Right renal cortex interstitium (tissue), 3 donors: ENCODE data around the gene KDM4F. TPM values are rescaled to one million over a fixed set of nuclear protein-coding genes. Genes with fewer than 3 reads are reported as not detected.

Experiments used
- DNase-seq, 3 donors: peaks; one replicate each; pipeline ENCODE4 v3.0.0-alpha.2; 2013; ENCODE audit warnings: low read depth in 3 of 3, low spot score in 2 of 3
- polyA plus RNA-seq, 3 donors: library from polyadenylated mRNA; unstranded; fragments of 120-200 nt; gene quantifications; one replicate each; pipeline ENCODE4 v1.2.1, GENCODE V29; 2013; ENCODE audit not compliant: insufficient read length in 3 of 3

The KDM4F gene
- polyA plus RNA-seq, 3 donors, result not detected

DNA sequence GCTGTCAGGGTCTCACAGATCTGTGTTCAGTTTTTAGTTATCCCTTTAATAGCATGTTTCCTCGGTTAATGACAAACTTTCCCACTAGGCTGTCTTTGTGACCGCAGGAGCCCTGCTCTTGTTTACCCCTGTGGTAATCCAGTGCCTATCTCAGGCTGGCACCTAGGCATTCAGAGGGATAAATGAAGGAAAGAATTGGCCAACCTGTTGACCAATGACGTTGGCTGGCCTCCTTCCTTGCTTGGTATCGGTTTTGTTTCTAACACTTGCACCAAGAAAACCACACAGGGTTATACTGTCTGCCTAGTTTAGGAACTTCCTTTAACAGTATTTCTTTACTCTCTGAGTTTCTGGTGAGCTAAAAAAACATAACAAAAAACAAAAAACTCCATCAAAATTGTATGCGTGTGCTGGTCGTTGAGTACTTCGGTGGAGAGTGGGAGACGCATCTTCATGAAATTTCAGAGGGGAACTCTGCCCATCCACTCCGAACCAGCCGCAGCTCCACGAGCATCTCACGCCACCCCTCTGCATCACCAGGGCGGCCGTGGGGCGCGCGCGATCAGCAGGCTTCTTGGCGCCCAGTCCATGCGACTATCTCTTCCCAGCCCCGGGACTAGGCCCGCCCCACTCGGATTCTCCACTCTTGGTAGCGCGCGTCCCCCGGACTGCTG, 39.9 kb downstream of the KDM4F start:
- no peak for DNase-seq

DNA sequence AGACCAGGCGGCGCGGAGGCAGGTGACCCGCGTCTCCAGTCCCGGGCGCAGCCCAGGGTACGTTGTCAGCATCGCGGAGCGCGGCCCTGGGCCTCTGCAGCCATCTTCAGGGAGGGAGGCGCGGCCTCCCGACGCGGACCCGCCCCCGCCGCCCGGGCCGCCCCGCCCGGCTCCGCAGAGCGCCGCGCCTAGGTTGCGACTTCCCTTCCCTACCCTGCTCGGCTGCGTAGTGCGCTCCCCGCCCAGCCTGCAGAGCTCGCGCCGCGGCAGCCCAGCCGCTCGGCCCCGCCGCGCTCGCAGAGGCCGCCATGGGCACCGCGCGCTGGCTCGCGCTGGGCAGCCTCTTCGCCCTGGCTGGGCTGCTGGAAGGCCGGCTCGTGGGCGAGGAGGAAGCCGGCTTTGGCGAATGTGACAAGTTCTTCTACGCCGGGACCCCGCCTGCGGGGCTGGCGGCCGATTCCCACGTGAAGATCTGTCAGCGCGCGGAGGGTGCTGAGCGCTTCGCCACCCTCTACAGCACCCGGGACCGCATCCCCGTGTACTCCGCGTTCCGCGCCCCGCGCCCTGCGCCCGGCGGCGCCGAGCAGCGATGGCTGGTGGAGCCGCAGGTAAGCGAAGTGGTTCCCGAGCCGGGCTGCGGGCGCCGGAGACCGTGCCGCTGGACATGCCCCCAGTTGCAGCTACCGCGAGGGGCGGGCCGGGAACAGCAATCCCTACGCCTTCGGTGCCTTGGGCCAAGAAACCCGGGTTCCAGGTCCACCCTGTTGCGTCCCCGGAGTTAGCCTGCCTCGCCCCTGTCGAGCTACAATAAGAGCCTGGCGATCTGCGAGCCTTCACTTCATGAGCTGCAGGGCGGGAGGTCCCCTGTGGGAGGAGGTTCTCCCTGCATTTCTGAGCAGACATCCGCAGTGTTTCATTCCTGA, 40.7 kb downstream of the KDM4F start, which contains the start of gene ENDOD1:
ENDOD1 (plus strand) TSS at position 227 of the 923 bp plus-strand sequence; CDS start at position 309, 82 bp downstream.
- DNase-seq, result peak; percentile 48 to 68 (median 61)

DNA sequence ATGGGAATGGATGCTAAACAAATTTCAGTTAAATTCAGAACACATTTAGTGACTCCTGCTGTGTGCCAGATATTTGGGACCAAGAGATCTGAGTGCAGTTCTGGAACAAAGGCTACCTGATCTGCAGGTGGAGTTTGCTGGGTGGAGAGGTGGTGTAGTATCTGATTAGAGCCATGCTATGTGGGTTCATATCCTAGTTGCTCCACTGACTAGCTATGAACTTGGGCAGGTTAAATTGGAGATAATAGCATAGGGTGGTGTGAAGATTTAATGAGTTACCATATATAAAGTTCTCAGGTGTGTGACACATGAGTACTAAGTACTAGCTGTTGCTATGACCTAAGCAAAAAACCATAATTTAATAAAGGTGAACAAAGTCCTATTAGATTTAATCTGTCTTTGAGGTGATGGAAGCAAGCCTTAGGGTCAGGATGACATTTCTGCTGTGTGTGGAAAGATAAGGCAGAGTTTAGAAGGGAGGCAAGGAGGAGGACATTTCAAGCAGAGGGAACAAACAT, 42.5 kb downstream of the KDM4F start:
- no peak for DNase-seq

DNA sequence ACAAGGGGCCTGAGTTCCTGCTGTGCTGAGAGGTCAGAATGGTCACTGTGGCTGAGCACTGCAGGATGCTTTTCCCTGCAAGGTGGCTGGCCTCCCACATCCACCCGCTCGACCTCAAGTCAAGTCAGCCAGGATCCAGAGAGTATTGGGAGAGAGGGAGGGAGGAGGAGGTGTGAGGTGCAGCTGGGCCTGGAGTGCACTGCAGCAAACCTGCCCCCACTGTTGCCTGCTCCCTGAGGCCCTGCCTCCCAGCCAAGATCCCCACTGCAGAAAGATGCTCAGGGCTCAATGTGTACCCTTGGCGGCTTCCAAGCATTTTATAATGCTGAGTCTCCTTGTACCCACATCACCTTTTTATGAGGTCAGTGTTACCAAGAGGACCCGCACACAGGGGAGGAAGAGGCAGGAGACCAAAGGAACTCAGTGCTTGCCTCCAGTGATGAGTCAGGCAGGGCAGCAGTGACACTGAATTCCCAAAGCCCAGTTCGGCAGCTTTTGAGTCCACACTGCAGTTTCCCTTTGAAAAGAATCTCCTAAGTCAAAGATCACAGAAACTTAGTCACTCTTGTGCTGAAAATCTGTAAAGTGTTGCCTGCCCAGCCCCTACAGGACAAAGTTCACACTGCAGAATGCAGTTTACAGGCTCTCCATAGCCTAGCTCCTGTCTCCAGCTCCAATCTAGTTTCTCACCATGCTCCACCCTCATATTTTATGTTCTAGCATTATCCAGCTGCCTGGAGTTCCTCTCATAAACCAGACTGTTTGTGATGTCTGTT, 43.5 kb downstream of the KDM4F start:
- DNase-seq, result no peak

DNA sequence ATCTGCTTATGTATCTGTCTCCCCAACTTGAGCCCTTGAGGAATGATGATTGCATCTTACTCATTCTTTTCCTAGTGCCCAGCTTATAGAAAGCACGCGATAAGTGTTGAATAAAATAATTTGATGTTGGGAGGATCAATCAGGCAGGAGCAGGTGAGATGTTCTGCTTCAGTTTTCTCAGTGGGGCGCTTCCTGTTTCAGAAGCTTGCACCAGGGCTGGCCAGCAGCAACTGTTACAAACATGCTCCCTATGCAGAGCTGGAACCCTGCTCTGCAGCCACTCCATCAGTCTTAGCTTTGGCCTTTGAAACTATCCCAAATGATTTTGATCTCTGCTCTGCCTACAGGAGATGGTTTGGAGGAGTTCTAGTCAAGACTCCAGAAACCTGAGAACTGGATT, 44.3 kb downstream of the KDM4F start:
- DNase-seq, result no peak

DNA sequence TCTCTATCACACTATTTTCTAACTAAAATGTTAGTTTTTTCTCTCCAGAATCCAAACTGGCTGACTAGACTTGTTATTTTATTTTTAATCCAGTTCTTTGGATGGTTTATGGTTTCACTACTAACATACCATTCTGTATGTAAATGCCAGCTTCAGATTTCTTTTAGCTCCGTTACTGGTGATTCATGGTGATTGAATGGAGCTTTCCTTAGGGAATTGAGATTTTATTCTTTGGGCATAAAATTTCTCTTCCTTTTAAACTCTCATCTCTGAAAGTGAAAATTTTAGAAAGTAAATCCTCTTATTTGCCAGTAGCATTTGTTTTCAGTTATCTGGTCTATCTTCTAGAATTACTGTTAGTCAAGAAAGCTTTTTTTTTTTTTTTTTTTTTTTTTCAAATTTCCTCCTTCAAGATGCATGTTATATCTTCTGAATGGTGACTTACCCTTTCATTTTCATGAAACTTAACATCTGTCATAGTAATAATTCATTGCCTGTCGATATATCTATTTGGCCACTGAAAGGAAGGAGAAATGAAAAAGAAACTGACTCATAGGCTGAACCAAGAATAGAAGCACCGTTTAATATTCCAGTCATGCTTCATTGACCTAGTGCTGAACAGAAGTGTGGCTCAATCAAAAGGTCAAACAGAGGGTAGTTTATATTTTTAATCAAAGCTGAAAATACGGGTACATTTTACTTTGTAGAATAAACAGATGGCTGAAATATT, 46.8 kb downstream of the KDM4F start:
- DNase-seq, result no peak

DNA sequence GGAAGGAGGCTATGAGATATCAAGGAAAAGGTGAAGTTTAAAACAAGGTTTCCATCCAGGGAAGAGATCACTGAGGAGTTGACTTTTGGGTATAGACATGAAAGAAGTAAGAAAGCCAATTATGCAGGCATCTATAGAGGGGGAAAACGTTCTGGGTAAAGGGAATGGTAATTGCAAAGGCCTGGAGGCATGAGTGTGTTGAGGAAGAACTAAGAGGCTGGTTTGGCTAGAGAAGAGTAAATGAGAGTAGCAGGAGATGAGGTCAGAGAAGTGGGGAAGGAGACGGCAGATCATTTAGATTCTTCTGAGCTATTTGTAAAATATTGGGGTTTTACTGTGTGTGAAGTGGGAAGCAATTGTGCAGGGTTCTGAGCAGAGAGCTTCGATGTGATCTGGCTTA, 48.0 kb downstream of the KDM4F start:
- DNase-seq, result no peak

DNA sequence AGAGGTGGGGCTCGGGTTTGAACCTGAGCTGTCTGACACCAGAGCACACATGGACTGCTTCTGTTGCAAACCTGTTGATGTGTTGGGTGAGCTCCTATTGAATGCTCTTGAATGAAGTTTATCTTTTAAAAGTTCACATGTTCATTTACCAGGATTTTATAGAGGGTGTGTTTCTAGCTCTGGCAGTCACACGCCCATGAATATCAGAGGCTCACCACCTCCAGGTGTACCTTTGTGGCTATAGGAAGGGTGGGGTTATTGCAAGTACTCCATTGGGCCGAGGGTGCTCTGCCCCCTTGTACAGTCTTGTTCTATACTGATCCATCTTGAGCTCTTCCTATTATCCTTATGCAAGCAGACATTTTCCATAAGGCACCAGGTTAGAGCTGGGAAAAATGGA, 49.6 kb downstream of the KDM4F start:
- DNase-seq, result no peak

DNA sequence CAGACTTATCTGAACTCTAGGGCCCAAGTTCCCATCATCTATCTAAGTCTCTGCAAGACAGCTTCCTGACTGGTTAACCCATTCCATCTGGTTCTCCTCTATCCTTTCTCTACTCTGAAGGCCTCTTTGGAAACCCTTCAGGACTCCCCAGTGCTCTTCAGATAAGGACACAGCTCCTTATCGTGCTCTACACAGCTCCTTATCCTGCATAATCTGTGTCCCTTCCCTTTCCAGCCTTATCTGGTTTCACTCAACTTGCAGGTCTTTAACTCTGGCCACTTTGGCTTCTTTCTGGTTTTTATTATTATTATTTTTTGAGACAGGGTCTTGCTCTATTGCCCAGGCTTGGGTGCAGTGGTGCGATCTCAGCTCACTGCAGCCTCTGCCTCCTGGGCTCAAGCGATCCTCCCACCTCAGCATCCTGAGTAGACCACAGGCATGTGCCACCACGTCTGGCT, 51.0 kb downstream of the KDM4F start:
- no peak for DNase-seq

Other genes with a start within 250 kb of the KDM4F start
- 100 to 1,000 TPM; 126 to 134 (median 132) TPM for gene CWC15, start 75.9 kb upstream of the KDM4F start, polyA plus RNA-seq
- gene KDM4D, start 75.7 kb upstream of the KDM4F start, polyA plus RNA-seq, result 1 to 10 TPM; 2.0 to 2.2 (median 2.0) TPM
- gene KDM4E, start 24.2 kb upstream of the KDM4F start, polyA plus RNA-seq, result under 1 TPM; 0.14 to 0.22 (median 0.17) TPM
- gene SRSF8, start 17.5 kb downstream of the KDM4F start, polyA plus RNA-seq, result 10 to 100 TPM; 68.3 to 72.1 (median 71.6) TPM
- 10 to 100 TPM; 21.8 to 23.0 (median 22.8) TPM for gene ENDOD1, start 40.4 kb downstream of the KDM4F start, polyA plus RNA-seq
- 10 to 100 TPM; 71.4 to 79.6 (median 77.3) TPM for gene SESN3, start 181.8 kb downstream of the KDM4F start, polyA plus RNA-seq